ENCODE results near the gene STK25. TPM values are rescaled to one million over a fixed set of nuclear protein-coding genes. Genes with fewer than 3 reads are reported as not detected.
"Not testable (repeated sequence)": the region's sequence is repeated elsewhere in the genome, so short reads cannot be mapped to it uniquely, and the experiment has no call there.

The STK25 gene
- total RNA-seq, 1 donor from 2014 or later = 125 TPM

DNA sequence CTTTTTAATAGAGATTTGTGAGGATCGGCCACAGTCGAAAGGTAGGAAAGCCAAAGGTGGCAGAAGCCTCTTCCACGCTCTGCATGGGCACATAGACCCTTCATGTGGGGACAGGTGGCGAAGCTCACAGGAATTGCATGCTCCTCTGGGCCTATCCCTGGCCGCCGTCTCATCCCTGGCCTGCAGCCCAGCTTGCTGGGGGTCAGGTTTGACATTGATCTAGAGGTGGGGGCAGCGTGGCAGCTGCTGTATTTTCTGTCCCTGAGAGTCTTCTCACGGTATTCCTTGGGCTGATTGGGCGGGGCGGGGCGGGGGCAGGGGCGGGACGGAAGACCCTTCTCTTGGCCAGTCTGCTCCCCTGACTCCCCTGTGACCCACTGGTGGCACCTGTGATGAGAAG lies 48.9 kb downstream of the STK25 start:
- no peaks in the 10 kb centered on the region for H3K27me3 ChIP-seq (ENCODE audit: low read depth)
- TF ChIP-seq, protein P1, sequence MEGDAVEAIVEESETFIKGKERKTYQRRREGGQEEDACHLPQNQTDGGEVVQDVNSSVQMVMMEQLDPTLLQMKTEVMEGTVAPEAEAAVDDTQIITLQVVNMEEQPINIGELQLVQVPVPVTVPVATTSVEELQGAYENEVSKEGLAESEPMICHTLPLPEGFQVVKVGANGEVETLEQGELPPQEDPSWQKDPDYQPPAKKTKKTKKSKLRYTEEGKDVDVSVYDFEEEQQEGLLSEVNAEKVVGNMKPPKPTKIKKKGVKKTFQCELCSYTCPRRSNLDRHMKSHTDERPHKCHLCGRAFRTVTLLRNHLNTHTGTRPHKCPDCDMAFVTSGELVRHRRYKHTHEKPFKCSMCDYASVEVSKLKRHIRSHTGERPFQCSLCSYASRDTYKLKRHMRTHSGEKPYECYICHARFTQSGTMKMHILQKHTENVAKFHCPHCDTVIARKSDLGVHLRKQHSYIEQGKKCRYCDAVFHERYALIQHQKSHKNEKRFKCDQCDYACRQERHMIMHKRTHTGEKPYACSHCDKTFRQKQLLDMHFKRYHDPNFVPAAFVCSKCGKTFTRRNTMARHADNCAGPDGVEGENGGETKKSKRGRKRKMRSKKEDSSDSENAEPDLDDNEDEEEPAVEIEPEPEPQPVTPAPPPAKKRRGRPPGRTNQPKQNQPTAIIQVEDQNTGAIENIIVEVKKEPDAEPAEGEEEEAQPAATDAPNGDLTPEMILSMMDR (IDR thresholded peaks at IDR 0.05) = no peak
- H3K27ac ChIP-seq = no peak overlapping the region
- H3K36me3 ChIP-seq = peaks cover 17% of the 10 kb centered on the region
- DNase-seq (no peak), ATAC-seq (no peak)
- H3K4me1 ChIP-seq = no peaks in the 10 kb centered on the region
- no peaks in the 10 kb centered on the region for H3K9me3 ChIP-seq
- intact Hi-C loops (cut with DNase I) = no loop called here
- no peak overlapping the region for H3K4me3 ChIP-seq

DNA sequence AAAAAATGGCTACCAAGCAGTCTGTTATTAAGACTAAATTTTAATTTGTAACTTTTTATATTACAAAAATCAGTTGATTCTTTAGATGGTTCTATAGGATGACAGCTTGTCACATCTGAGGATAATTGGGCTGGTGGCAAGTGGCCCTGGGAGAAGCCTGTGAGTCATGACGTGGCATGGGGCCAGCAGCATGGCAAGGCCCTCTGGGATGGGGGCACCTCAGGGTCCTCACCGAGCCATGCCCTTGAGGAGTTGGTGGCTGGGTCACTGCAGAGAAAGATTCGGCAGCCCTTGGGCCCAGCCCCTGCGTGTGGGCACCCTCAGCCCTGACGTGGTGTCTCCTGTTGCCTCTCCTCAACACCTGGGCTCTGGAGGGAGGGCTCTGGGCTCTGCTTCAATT lies 49.7 kb downstream of the STK25 start:
- no peak for DNase-seq
- Histone ChIP-seq H3K27me3 (ENCODE audit: low read depth) (no peaks in the 10 kb centered on the region), H3K4me1 (no peaks in the 10 kb centered on the region), H3K9me3 (no peaks in the 10 kb centered on the region), H3K4me3 (no peak overlapping the region), H3K36me3 (peaks cover 15% of the 10 kb centered on the region), H3K27ac (no peak overlapping the region)
- TF ChIP-seq, protein P1 (IDR thresholded peaks at IDR 0.05) = no peak
- ATAC-seq = peak in 1 of 2 donors; percentile 22
- intact Hi-C loops (cut with DNase I) = no loop called here

DNA sequence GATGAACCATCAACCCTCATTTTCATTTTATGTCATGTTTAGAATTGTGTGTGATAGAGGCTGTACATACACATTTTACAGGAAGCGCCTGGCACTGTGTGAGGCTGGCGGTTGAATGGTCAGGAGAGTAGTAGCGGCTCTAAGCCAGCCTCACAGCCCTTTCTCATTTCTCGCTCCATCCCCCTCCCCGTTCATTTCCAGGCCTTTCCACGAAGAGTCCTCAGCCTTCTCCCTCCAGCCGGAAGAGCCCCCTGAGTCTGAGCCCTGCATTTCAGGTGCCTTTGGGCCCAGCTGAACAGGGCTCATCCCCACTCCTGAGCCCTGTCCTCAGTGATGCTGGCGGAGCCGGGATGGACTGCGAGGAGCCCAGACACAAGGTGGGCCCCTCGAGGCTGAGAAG lies 51.8 kb downstream of the STK25 start:
- intact Hi-C loops (cut with DNase I) = no loop called here
- TF ChIP-seq, protein P1 (IDR thresholded peaks at IDR 0.05) = no peak
- ATAC-seq (no peak), DNase-seq (no peak)
- no peaks in the 10 kb centered on the region for H3K27me3 ChIP-seq (ENCODE audit: low read depth)
- H3K4me1 ChIP-seq = no peaks in the 10 kb centered on the region
- no peak overlapping the region for H3K27ac ChIP-seq
- no peak overlapping the region for H3K4me3 ChIP-seq
- H3K36me3 ChIP-seq = no peaks in the 10 kb centered on the region
- no peaks in the 10 kb centered on the region for H3K9me3 ChIP-seq

DNA sequence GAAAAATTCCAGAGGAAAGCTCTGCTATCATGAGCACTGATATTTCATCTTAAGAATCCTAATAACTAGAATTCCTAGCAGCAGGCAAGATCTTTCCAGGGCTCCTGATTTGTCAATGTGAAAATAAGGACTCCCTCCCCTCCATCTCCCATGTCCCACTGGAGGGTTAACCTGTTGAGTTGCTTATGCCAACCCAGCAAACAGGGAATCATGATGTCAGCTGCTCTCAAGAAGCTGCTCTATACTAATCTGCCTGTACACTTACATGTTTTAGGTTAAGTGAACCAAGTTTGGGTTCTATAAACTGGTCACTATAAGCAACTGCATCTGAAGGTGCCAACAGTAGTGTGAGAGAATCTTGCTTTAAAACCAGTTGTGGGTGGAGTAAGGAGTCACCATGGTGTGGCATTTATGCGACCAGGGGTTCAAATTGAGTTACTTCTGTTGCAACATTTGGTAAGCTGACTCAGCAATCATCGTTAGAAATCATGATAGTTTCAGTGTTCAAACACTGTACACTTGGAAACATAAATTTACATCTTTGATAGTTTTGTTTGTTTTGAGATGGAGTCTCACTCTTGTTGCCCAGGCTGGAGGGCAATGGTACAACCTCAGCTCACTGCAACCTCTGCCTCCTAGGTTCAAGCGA lies 53.4 kb downstream of the STK25 start:
- H3K9me3 ChIP-seq = no peaks in the 10 kb centered on the region
- H3K4me1 ChIP-seq = no peaks in the 10 kb centered on the region
- intact Hi-C loops (cut with DNase I) = no loop called here

DNA sequence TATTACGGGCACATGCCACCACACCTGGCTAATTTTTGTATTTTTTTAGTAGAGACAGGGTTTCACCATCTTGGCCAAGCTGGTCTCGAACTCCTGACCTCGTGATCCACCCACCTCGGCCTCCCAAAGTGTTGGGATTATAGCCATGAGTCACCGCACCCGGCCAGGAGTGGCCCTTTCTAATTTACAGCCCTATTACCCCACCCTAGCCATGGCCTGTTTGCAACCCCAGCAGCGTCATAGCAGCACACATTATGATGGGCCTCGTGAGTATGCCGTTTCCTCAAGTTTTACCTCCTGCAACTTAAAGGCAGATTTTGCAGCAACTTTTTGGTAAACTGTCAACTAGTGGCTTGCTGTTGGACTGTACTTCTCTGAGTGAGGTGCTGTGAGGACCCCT lies 54.5 kb downstream of the STK25 start:
- not testable (repeated sequence) for H3K9me3 ChIP-seq; H3K27me3 ChIP-seq (ENCODE audit: low read depth)

More for the DNA sequence above, 53.4 kb downstream of the STK25 start:
- DNase-seq = no peak
- TF ChIP-seq, protein P1 (IDR thresholded peaks at IDR 0.05) = no peak
- Histone ChIP-seq H3K27ac (no peak overlapping the region), H3K36me3 (peaks cover 2% of the 10 kb centered on the region), H3K4me3 (no peak overlapping the region), H3K27me3 (ENCODE audit: low read depth) (no peaks in the 10 kb centered on the region)
- ATAC-seq = no peak

DNA sequence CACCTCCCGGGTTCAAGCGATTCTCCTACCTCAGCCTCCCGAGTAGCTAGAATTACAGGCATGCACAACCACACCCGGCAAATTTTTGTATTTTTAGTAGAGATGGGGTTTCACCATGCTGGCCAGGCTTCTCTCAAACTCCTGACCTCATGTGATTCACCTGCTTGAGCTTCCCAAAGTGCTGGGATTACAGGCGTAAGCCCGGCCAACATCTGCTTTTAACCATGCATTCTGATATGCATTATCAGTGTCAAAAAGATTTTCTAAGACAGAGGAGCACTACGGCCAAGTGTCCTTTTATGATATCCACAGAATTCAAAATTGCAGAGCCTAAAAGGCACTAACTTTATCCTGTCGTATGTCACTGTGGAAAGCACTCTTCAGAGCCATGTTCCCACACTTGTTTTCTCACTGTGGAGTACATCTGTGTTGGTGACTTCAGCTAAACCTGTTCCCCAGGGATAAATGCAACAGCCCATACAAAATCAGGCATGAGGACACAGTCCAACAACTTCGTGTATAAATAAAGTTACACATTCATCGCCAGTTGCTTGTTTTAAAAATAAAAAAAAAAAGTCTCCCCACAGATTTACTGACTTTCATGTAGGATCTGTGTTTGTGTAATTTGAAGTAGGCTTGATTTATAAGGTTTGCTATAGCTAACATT lies 56.4 kb downstream of the STK25 start:
- Histone ChIP-seq H3K4me1 (no peaks in the 10 kb centered on the region), H3K36me3 (peaks cover 11% of the 10 kb centered on the region), H3K4me3 (no peak overlapping the region), H3K27me3 (ENCODE audit: low read depth) (no peaks in the 10 kb centered on the region), H3K9me3 (no peaks in the 10 kb centered on the region), H3K27ac (no peak overlapping the region)
- TF ChIP-seq, protein P1 (IDR thresholded peaks at IDR 0.05) = no peak
- intact Hi-C loops (cut with DNase I) = no loop called here
- ATAC-seq = no peak
- DNase-seq = no peak

More for the DNA sequence above, 54.5 kb downstream of the STK25 start:
- H3K4me1 ChIP-seq; ATAC-seq; H3K36me3 ChIP-seq; intact Hi-C loops (cut with DNase I); H3K4me3 ChIP-seq; H3K27ac ChIP-seq; DNase-seq: not testable (repeated sequence)

DNA sequence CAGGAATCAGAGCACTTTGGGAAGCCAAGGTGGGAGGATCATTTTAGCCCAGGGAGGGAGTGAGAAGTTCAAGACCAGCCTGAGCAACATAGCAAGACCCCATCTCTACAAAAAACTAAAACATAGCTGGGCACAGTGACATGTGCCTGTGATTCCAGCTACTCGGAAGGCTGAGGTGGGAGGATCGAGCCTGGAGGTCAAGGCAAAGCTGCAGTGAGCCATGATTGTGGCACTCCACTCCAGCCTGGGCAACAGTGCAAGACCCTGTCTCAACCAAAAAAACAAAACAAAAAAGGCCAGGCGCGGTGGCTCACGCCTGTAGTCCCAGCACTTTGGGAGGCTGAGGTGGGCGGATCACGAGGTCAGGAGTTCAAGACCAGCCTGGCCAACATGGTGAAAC lies 58.3 kb downstream of the STK25 start:
- DNase-seq; H3K9me3 ChIP-seq; ATAC-seq; H3K4me3 ChIP-seq; H3K27me3 ChIP-seq (ENCODE audit: low read depth); intact Hi-C loops (cut with DNase I); H3K4me1 ChIP-seq; H3K27ac ChIP-seq: not testable (repeated sequence)
- H3K36me3 ChIP-seq = peaks cover 18% of the 10 kb centered on the region
